ENCODE data around the gene MTOR.
"Not testable (repeated sequence)": the region's sequence is repeated elsewhere in the genome, so short reads cannot be mapped to it uniquely, and the experiment has no call there.

MTOR gene

DNA sequence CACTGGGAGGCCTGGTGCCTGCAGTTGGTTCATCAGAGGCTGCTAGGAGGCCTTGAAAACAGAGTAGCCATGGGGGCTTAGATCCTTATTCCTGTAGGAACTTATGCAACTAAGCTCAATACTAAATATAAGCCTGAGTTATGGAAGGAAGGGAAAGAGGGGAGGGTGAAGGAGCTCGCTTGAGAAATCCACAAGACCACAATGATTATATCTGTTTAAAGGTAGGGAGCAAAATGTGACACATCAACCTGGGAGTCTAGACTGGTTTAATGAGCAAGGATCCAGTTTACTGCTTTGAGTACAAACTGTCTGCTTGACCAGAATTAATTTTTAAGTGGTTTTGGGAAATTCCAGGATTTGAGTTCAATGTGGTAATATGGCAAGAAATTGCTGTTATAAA is 93.6 kb downstream of the MTOR start:
- Histone ChIP-seq H3K36me3 (ENCODE audit: control insufficient read depth in 1 of 2, insufficient read depth in 2 of 2, low read length in 2 of 2) (peaks cover 0 to 2% of the 10 kb centered on the region in 2 experiments), H3K9me3 (ENCODE audit: insufficient read depth, low read depth, low read length) (no peaks in the 10 kb centered on the region), H3K4me3 (ENCODE audit: low read depth, low read length) (no peak overlapping the region), H2BK12ac (ENCODE audit: low read length) (no peak overlapping the region), H4K12ac (ENCODE audit: low read depth, low read length) (no peak overlapping the region), H3K79me1 (ENCODE audit: low read length) (no peaks in the 10 kb centered on the region), H3K9ac (ENCODE audit: low read length) (no peak overlapping the region), H4K8ac (ENCODE audit: low read depth, low read length) (no peak overlapping the region), H3K4me1 (ENCODE audit: control insufficient read depth in 1 of 2, insufficient read depth in 2 of 2, low read length in 2 of 2) (no peaks in the 10 kb centered on the region), H4K91ac (ENCODE audit: low read depth, low read length) (no peak overlapping the region), H2BK5ac (ENCODE audit: low read depth, low read length, poor library complexity) (no peak overlapping the region), H3K14ac (ENCODE audit: low read length) (no peak overlapping the region), H3K4ac (ENCODE audit: low read depth, low read length) (no peak overlapping the region), H2AK5ac (ENCODE audit: low read length) (no peak overlapping the region), H3K79me2 (ENCODE audit: control insufficient read depth, insufficient read depth, low read length, poor library complexity) (no peaks in the 10 kb centered on the region), H3K27me3 (ENCODE audit: insufficient read depth, low read length) (no peaks in the 10 kb centered on the region), H3K27ac (ENCODE audit: low read depth, low read length) (no peak overlapping the region), H3K23ac (ENCODE audit: low read length) (no peak overlapping the region), H2BK120ac (ENCODE audit: insufficient read depth, low read length, poor library complexity) (no peak overlapping the region), H2AFZ (ENCODE audit: insufficient read depth, low read length, poor library complexity) (no peak overlapping the region), H3K4me2 (ENCODE audit: low read length) (no peak overlapping the region), H3K18ac (ENCODE audit: low read length) (no peak overlapping the region)
- WGBS (ENCODE audit: extremely low coverage, insufficient coverage, insufficient read length): no CpG with 5 or more reads among the region's 1 CpG
- DNase-seq: no peak

GRCh38 chr1:11166744-11167143 is 95.6 kb downstream of the MTOR start:
- not testable (repeated sequence) for H2AK5ac ChIP-seq (ENCODE audit: low read length); H3K4ac ChIP-seq (ENCODE audit: low read depth, low read length); H2BK120ac ChIP-seq (ENCODE audit: insufficient read depth, low read length, poor library complexity); H3K79me2 ChIP-seq (ENCODE audit: control insufficient read depth, insufficient read depth, low read length, poor library complexity); H2BK12ac ChIP-seq (ENCODE audit: low read length); H3K27ac ChIP-seq (ENCODE audit: low read depth, low read length); H3K4me2 ChIP-seq (ENCODE audit: low read length); H3K4me1 ChIP-seq (ENCODE audit: control insufficient read depth in 1 of 2, insufficient read depth in 2 of 2, low read length in 2 of 2); H3K79me1 ChIP-seq (ENCODE audit: low read length); H2BK5ac ChIP-seq (ENCODE audit: low read depth, low read length, poor library complexity); H2AFZ ChIP-seq (ENCODE audit: insufficient read depth, low read length, poor library complexity); DNase-seq; H3K36me3 ChIP-seq (ENCODE audit: control insufficient read depth in 1 of 2, insufficient read depth in 2 of 2, low read length in 2 of 2); H4K8ac ChIP-seq (ENCODE audit: low read depth, low read length); H3K9me3 ChIP-seq (ENCODE audit: insufficient read depth, low read depth, low read length); H3K18ac ChIP-seq (ENCODE audit: low read length); H4K91ac ChIP-seq (ENCODE audit: low read depth, low read length); H3K9ac ChIP-seq (ENCODE audit: low read length); H3K4me3 ChIP-seq (ENCODE audit: low read depth, low read length); H3K14ac ChIP-seq (ENCODE audit: low read length); H3K23ac ChIP-seq (ENCODE audit: low read length); H4K12ac ChIP-seq (ENCODE audit: low read depth, low read length); H3K27me3 ChIP-seq (ENCODE audit: insufficient read depth, low read length)
- no CpG with 5 or more reads among the region's 5 CpGs for WGBS (ENCODE audit: extremely low coverage, insufficient coverage, insufficient read length)

GRCh38 chr1:11162752-11163151 is 99.6 kb downstream of the MTOR start:
- H3K4me3 ChIP-seq (ENCODE audit: low read depth, low read length); H4K91ac ChIP-seq (ENCODE audit: low read depth, low read length); DNase-seq; H3K4me1 ChIP-seq (ENCODE audit: control insufficient read depth in 1 of 2, insufficient read depth in 2 of 2, low read length in 2 of 2); H3K14ac ChIP-seq (ENCODE audit: low read length); H2AK5ac ChIP-seq (ENCODE audit: low read length); H2BK12ac ChIP-seq (ENCODE audit: low read length); H4K12ac ChIP-seq (ENCODE audit: low read depth, low read length); H3K23ac ChIP-seq (ENCODE audit: low read length); H3K4me2 ChIP-seq (ENCODE audit: low read length); H2BK120ac ChIP-seq (ENCODE audit: insufficient read depth, low read length, poor library complexity); H3K18ac ChIP-seq (ENCODE audit: low read length); H2AFZ ChIP-seq (ENCODE audit: insufficient read depth, low read length, poor library complexity); H4K8ac ChIP-seq (ENCODE audit: low read depth, low read length); H3K4ac ChIP-seq (ENCODE audit: low read depth, low read length); H3K36me3 ChIP-seq (ENCODE audit: control insufficient read depth in 1 of 2, insufficient read depth in 2 of 2, low read length in 2 of 2); H3K79me1 ChIP-seq (ENCODE audit: low read length); H3K9ac ChIP-seq (ENCODE audit: low read length); H3K27ac ChIP-seq (ENCODE audit: low read depth, low read length); H3K9me3 ChIP-seq (ENCODE audit: insufficient read depth, low read depth, low read length); H3K79me2 ChIP-seq (ENCODE audit: control insufficient read depth, insufficient read depth, low read length, poor library complexity); H2BK5ac ChIP-seq (ENCODE audit: low read depth, low read length, poor library complexity); H3K27me3 ChIP-seq (ENCODE audit: insufficient read depth, low read length): not testable (repeated sequence)
- WGBS (ENCODE audit: extremely low coverage, insufficient coverage, insufficient read length): no CpG with 5 or more reads among the region's 4 CpGs

DNA sequence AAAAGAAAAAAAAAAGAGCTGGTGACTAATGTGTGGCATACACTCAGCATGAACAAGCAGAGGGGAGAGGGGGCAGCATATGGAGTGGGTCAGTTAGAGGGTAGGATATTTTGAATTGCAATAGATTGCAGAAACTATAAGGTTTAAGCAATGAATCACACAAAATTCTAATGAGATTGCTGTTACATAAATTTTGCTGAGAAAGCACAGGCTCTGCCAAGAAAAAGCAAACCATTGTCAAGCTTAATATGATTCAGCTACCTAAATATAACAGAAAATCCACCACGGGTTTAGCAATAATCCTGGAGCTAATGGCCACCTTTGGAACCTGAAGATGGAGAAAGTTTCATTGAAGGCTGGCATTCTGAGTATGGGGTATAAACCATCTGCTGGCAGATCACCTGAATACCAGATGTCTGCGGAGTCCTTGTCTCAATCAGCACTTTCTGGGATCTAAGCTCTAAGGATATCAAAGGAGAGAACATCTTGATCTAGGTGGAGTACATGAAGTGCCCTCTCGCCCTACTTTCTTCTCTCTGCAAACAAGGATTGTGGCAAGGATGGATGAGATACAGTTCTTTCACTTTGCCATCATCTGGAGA is 103.5 kb downstream of the MTOR start:
- no peak overlapping the region for H2BK12ac ChIP-seq (ENCODE audit: low read length)
- no peak overlapping the region for H4K91ac ChIP-seq (ENCODE audit: low read depth, low read length)
- H3K9me3 ChIP-seq (ENCODE audit: insufficient read depth, low read depth, low read length): no peaks in the 10 kb centered on the region
- no peak overlapping the region for H3K4ac ChIP-seq (ENCODE audit: low read depth, low read length)
- H3K4me1 ChIP-seq (ENCODE audit: control insufficient read depth in 1 of 2, insufficient read depth in 2 of 2, low read length in 2 of 2): peaks cover 0 to 6% of the 10 kb centered on the region in 2 experiments
- no peak overlapping the region for H4K12ac ChIP-seq (ENCODE audit: low read depth, low read length)
- no peaks in the 10 kb centered on the region for H3K79me2 ChIP-seq (ENCODE audit: control insufficient read depth, insufficient read depth, low read length, poor library complexity)
- H3K27ac ChIP-seq (ENCODE audit: low read depth, low read length): no peak overlapping the region
- H3K27me3 ChIP-seq (ENCODE audit: insufficient read depth, low read length): no peaks in the 10 kb centered on the region
- WGBS (ENCODE audit: extremely low coverage, insufficient coverage, insufficient read length): no CpG with 5 or more reads among the region's 3 CpGs
- no peak overlapping the region for H3K23ac ChIP-seq (ENCODE audit: low read length)
- no peaks in the 10 kb centered on the region for H3K79me1 ChIP-seq (ENCODE audit: low read length)
- no peak overlapping the region for H4K8ac ChIP-seq (ENCODE audit: low read depth, low read length)
- no peak overlapping the region for H3K18ac ChIP-seq (ENCODE audit: low read length)
- peak in 1 of 2 donors; percentile 13 for DNase-seq
- H3K4me2 ChIP-seq (ENCODE audit: low read length): no peak overlapping the region
- H2BK120ac ChIP-seq (ENCODE audit: insufficient read depth, low read length, poor library complexity): no peak overlapping the region
- H2BK5ac ChIP-seq (ENCODE audit: low read depth, low read length, poor library complexity): no peak overlapping the region
- peaks cover 4 to 7% of the 10 kb centered on the region in 2 experiments for H3K36me3 ChIP-seq (ENCODE audit: control insufficient read depth in 1 of 2, insufficient read depth in 2 of 2, low read length in 2 of 2)
- no peak overlapping the region for H3K14ac ChIP-seq (ENCODE audit: low read length)
- H3K4me3 ChIP-seq (ENCODE audit: low read depth, low read length): no peak overlapping the region
- H2AFZ ChIP-seq (ENCODE audit: insufficient read depth, low read length, poor library complexity): no peak overlapping the region
- no peak overlapping the region for H2AK5ac ChIP-seq (ENCODE audit: low read length)
- no peak overlapping the region for H3K9ac ChIP-seq (ENCODE audit: low read length)

Measured in trophoblast cell (in vitro differentiated cells and primary cell).